Astrocyte of the spinal cord (primary cell): ENCODE results near the gene CPXM2.

Source experiments
- DNase-seq: peaks from one replicate; pipeline ENCODE4 v3.0.0; 2011; ENCODE audit warnings: low read depth, low spot score
- H3K4me3 ChIP-seq: 2 replicates; pipeline ENCODE4 v1.5.1; 2011; ENCODE audit warnings: low read depth, mild to moderate bottlenecking, low read length, moderate library complexity
- in situ Hi-C: cut with HindIII; loops from 2 replicates; pipeline ENCODE4 v1.10.0; 2017; ENCODE audit warnings: low sequenced_read_pairs
- TF ChIP-seq, protein P1 (sequence below): IDR thresholded peaks from 2 replicates; pipeline ENCODE4 v1.5.1; 2012; ENCODE audit warnings: low read depth, mild to moderate bottlenecking, low read length, inconsistent platforms

CPXM2 gene

DNA sequence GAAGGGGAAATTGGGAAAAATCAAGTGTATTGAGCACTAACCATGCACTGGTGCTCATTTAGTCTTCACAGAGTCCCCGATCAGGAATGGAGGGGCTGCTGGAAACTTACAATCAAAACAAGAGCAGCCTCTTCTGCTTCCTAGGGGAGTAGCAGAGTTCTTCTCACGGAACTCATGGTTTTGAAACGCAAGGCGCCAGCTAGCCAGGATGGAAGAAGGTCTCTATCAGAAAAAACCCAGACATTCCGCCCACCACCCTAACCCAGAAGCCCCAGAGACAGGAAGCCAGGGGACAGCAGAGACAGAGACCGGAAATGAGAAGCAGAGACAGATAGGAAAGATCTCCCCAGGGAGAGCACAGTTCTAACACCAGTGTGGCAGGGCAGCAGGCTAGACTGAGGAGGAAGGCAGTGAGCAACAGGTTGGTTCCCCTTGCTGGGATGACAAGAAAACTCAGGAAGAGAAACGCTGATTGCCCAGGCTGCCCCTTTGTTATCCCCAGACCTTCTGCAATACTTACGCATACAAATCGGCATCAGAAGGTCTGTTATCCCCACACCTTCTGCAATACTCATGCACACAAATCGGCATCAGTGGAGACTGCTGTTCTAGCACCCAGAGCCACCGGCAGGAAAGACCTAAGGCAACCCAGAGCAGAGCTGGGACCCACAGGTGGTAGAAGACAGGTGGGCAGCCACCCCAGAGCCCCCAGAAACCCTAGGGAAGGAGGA lies 99.2 kb downstream of the CPXM2 start:
- DNase-seq, result no peak
- TF ChIP-seq, protein P1, sequence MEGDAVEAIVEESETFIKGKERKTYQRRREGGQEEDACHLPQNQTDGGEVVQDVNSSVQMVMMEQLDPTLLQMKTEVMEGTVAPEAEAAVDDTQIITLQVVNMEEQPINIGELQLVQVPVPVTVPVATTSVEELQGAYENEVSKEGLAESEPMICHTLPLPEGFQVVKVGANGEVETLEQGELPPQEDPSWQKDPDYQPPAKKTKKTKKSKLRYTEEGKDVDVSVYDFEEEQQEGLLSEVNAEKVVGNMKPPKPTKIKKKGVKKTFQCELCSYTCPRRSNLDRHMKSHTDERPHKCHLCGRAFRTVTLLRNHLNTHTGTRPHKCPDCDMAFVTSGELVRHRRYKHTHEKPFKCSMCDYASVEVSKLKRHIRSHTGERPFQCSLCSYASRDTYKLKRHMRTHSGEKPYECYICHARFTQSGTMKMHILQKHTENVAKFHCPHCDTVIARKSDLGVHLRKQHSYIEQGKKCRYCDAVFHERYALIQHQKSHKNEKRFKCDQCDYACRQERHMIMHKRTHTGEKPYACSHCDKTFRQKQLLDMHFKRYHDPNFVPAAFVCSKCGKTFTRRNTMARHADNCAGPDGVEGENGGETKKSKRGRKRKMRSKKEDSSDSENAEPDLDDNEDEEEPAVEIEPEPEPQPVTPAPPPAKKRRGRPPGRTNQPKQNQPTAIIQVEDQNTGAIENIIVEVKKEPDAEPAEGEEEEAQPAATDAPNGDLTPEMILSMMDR, result no peak
- in situ Hi-C loops, result no loop called here
- H3K4me3 ChIP-seq, result no peak overlapping the region

DNA sequence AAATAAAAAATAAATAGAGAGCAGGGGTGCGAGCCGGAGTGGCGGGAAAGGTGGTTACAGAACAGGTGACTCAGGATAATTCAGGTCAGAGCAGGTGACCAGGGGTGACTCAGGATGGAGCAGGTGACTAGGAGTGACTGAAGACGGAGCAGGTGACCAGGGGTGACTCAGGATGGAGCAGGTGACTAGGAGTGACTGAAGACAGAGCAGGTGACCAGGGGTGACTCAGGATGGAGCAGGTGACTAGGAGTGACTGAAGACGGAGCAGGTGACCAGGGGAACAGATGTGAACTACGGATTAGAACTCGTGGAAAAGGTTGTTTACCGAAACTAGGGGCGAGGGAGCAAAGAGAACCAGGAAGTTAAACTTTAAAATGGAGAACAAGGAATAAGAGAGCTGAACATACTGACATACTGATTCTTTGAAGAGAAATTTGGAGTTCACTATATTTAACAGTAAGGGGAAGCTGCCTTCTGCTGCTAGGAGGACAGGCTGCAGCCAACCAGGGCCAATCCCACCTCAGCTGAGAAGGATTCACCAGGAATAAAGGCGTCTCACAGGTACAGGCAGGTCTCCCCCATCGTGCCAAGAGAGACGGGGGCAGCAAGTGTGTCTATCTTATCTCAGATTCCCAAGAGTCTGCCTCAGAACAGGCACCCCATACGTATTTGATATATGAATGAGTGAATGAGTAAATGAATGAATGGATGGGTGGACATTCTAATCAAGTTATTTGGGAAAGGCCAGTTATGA lies 101.3 kb downstream of the CPXM2 start:
- TF ChIP-seq, protein P1, result no peak

DNA sequence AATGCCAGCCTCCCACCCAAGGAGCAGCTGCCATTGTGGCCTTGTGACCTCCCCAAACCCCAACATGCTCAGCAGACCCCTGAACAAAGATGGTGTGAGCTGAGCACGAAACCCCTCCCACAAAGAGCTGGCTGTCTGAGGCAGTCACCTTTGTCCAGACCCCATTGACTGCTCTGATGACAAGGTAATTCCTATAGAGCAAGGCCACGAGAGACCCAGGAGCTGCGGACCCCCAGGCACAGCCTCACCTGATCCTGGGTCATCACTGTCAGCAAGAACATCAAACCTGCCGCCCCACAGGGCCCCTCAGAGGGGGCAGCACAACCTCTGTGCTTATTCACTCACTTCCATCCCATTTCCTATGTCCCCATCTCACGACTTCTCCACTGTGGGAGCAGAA lies 102.6 kb downstream of the CPXM2 start:
- in situ Hi-C loops, result no loop called here
- H3K4me3 ChIP-seq, result no peak overlapping the region
- DNase-seq, result no peak
- TF ChIP-seq, protein P1, result no peak

More for the DNA sequence above, 101.3 kb downstream of the CPXM2 start:
- DNase-seq, result no peak
- H3K4me3 ChIP-seq, result no peak overlapping the region
- in situ Hi-C loops, result no loop called here

DNA sequence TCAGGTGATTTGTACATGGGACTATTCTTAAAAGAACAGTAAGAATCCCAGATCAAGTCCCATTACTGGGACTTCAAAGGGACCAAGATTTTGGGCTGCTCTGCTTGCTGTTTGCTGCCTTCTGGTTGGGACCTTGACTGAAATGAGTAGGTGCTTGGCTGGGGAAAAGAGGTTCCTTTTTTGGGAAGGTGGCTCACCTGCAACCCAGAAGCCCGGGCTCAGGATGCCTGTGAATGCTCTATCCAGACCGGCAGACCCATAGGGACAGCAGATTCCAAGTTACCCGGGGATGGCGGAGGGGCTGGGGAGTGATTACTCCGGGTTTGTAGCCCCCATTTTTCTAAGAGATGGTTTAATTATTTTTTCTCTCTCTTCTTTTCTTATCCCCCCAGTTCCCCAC lies 104.0 kb downstream of the CPXM2 start:
- in situ Hi-C loops, result no loop called here
- no peak for DNase-seq
- H3K4me3 ChIP-seq, result no peak overlapping the region
- TF ChIP-seq, protein P1, result no peak

DNA sequence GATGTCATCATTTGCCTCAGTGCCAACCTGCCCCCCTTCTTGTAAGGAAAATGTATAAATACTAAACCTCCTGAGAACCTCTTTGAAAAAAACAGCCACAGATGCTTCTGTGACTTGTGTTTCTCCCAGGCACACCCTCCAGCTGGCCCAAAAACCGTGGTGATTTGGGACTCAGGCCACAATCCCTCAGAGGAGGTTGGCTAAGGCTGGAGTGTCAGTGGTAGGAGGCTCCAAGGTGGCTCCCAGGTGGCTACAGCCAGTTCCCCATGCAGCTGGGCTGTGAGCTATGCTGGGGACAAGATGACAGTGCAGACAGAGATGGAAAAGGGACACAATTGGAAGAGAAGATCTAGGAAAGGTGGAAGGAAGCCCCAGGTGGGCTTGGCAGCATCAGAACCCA lies 104.7 kb downstream of the CPXM2 start:
- in situ Hi-C loops, result no loop called here
- H3K4me3 ChIP-seq, result no peak overlapping the region
- DNase-seq, result no peak
- TF ChIP-seq, protein P1, result no peak

DNA sequence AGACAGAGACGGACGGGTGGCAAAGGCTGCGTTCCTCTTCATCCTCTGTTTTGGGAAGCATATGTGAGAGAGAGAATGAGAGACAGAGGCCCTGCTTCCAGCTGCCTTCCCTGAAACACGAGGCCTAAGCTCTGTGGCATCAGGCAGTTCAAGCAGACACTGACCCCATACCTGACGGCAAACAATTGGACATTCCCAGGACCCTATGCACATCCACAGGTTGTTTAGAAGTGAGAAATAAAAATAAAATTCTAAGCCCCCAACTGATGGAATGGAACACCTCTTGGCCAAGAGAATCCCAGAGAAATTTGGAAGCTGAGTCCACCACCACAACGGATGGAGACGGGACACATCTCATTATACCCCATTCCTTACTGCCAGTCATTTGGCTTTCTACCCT lies 105.3 kb downstream of the CPXM2 start:
- DNase-seq, result no peak
- no peak overlapping the region for H3K4me3 ChIP-seq
- in situ Hi-C loops, result no loop called here
- TF ChIP-seq, protein P1, result no peak
